HepG2 (cell line): ENCODE measurements around the gene CTSV. TPM values are rescaled to one million over a fixed set of nuclear protein-coding genes. Genes with fewer than 3 reads are reported as not detected.
A peak's percentile ranks its signal among the peaks of the same experiment; 100 is the strongest.

Experiments
- ADNP ChIP-seq: sonication (generic); formaldehyde crosslinking; IDR thresholded peaks from 2 replicates; pipeline ENCODE4 v1.4.0; 2020; ENCODE audit warnings: missing genetic modification reagents
- BATF2 ChIP-seq: sonication (generic); formaldehyde crosslinking; IDR thresholded peaks from 2 replicates; pipeline ENCODE4 v1.8.0; 2022; ENCODE audit warnings: mild to moderate bottlenecking, missing genetic modification reagents, moderate library complexity
- HMG20A ChIP-seq: IDR thresholded peaks from 2 replicates; pipeline ENCODE4 v1.6.1; 2016; ENCODE audit warnings: borderline replicate concordance
- KDM2A ChIP-seq: sonication (generic); formaldehyde crosslinking; IDR thresholded peaks from 2 replicates; pipeline ENCODE4 v1.4.0; 2020; ENCODE audit warnings: low read depth, missing genetic modification reagents, borderline replicate concordance
- MEIS1 ChIP-seq: sonication (generic); formaldehyde crosslinking; IDR thresholded peaks from 2 replicates; pipeline ENCODE4 v1.9.0; 2021; ENCODE audit warnings: mild to moderate bottlenecking, missing genetic modification reagents, moderate library complexity, borderline replicate concordance
- NFAT5 ChIP-seq: sonication (generic); formaldehyde crosslinking; IDR thresholded peaks from 2 replicates; pipeline ENCODE4 v1.4.0; 2020; ENCODE audit warnings: missing genetic modification reagents
- PAWR ChIP-seq: sonication (generic); formaldehyde crosslinking; IDR thresholded peaks from 2 replicates; pipeline ENCODE4 v1.4.0; 2020; ENCODE audit warnings: missing genetic modification reagents, mild to moderate bottlenecking, borderline replicate concordance
- POGZ ChIP-seq: sonication (generic); formaldehyde crosslinking; IDR thresholded peaks from 2 replicates; pipeline ENCODE4 v1.4.0; 2020; ENCODE audit warnings: mild to moderate bottlenecking, missing genetic modification reagents
- RAD21 ChIP-seq: fragments of 450-650 bp; formaldehyde crosslinking; IDR thresholded peaks from 2 replicates; pipeline ENCODE4 v1.5.0; 2020; ENCODE audit warnings: mild to moderate bottlenecking
- RBFOX2 ChIP-seq: fragments of 200-400 bp; formaldehyde crosslinking; IDR thresholded peaks from 2 replicates; pipeline ENCODE4 v1.6.1; 2017; ENCODE audit warnings: low read depth, mild to moderate bottlenecking, low read length
- TAF15 ChIP-seq: fragments of 200-400 bp; formaldehyde crosslinking; IDR thresholded peaks from one replicate; pipeline ENCODE4 v1.6.1; 2018; ENCODE audit warnings: mild to moderate bottlenecking, low read depth, low read length; ENCODE audit not compliant: poor library complexity, severe bottlenecking
- TCF7 ChIP-seq: sonication (generic); IDR thresholded peaks from 2 replicates; pipeline ENCODE4 v1.6.1; 2016; ENCODE audit warnings: antibody characterized with exemption, low read depth
- XRCC5 ChIP-seq: fragments of 200-400 bp; formaldehyde crosslinking; optimal IDR thresholded peaks from 2 replicates; pipeline ENCODE3; 2017; ENCODE audit warnings: mild to moderate bottlenecking, low read length
- ZNF124 ChIP-seq: sonication (generic); formaldehyde crosslinking; IDR thresholded peaks from 2 replicates; pipeline ENCODE4 v1.4.0; 2020; ENCODE audit warnings: missing genetic modification reagents
- ZNF143 ChIP-seq: sonication (generic); formaldehyde crosslinking; IDR thresholded peaks from 2 replicates; pipeline ENCODE4 v1.4.0; 2020; ENCODE audit warnings: missing genetic modification reagents
- ZNF207 ChIP-seq: fragments of 450-650 bp; IDR thresholded peaks from 2 replicates; pipeline ENCODE4 v1.6.1; 2016; ENCODE audit warnings: antibody characterized with exemption, borderline replicate concordance
- ZNF354B ChIP-seq: sonication (generic); formaldehyde crosslinking; IDR thresholded peaks from 2 replicates; pipeline ENCODE4 v1.8.0; 2022; ENCODE audit warnings: mild to moderate bottlenecking, missing genetic modification reagents
- ZNF556 ChIP-seq: sonication (generic); formaldehyde crosslinking; IDR thresholded peaks from 2 replicates; pipeline ENCODE4 v1.4.0; 2020; ENCODE audit warnings: mild to moderate bottlenecking, missing genetic modification reagents, borderline replicate concordance
- ZNF644 ChIP-seq: IDR thresholded peaks from 2 replicates; pipeline ENCODE4 v1.6.1; 2016; ENCODE audit warnings: low read depth
- polyA plus RNA-seq, 8 experiments: library from polyadenylated mRNA; depleted of rRNA in 3 of 8; stranded (reverse) in 7 of 8; unstranded in 1 of 8; fragments of >200 nt; fragmentation: Illumina TruSeq in 4 of 8; extraction: Trizol in 4 of 8; gene quantifications; 2 replicates each; pipeline versions ENCODE4 v1.2.1 to v1.2.3, GENCODE V29; 2011 to 2016; ENCODE audit warnings: low read depth in 4 of 8, missing spikeins in 1 of 8, mixed read lengths in 1 of 8; ENCODE audit not compliant: insufficient read depth in 1 of 8
- total RNA-seq, 5 experiments: library from RNA; depleted of rRNA; stranded (reverse); fragments of >200 nt; fragmentation: Illumina TruSeq; extraction: Trizol; gene quantifications; 2 replicates each; pipeline ENCODE4 v1.2.3, GENCODE V29; 2016; ENCODE audit warnings: low read depth in 1 of 5
- TF ChIP-seq, protein P1 (sequence below): sonication (generic); formaldehyde crosslinking; IDR thresholded peaks from 2 replicates; pipeline ENCODE4 v1.9.0; 2021; ENCODE audit warnings: missing genetic modification reagents, borderline replicate concordance
- TF ChIP-seq, protein P2 (sequence below): sonication (generic); formaldehyde crosslinking; IDR thresholded peaks from 2 replicates; pipeline ENCODE4 v1.5.0; 2020; ENCODE audit warnings: missing genetic modification reagents

Gene CTSV
- total and polyA plus RNA-seq, 2 of the 13 experiments (the other 11 are each of a cell fraction or from before 2014, with no cell fraction given), result 10.6 to 12.6 TPM

- TF ChIP-seq, protein P1, sequence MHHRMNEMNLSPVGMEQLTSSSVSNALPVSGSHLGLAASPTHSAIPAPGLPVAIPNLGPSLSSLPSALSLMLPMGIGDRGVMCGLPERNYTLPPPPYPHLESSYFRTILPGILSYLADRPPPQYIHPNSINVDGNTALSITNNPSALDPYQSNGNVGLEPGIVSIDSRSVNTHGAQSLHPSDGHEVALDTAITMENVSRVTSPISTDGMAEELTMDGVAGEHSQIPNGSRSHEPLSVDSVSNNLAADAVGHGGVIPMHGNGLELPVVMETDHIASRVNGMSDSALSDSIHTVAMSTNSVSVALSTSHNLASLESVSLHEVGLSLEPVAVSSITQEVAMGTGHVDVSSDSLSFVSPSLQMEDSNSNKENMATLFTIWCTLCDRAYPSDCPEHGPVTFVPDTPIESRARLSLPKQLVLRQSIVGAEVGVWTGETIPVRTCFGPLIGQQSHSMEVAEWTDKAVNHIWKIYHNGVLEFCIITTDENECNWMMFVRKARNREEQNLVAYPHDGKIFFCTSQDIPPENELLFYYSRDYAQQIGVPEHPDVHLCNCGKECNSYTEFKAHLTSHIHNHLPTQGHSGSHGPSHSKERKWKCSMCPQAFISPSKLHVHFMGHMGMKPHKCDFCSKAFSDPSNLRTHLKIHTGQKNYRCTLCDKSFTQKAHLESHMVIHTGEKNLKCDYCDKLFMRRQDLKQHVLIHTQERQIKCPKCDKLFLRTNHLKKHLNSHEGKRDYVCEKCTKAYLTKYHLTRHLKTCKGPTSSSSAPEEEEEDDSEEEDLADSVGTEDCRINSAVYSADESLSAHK (CRISPR knock-in tag), result no peak
- TF ChIP-seq BATF2 (CRISPR knock-in tag) (no peak), ADNP (CRISPR knock-in tag) (no peak), XRCC5 (no peak), PAWR (CRISPR knock-in tag) (no peak), TCF7 (no peak), KDM2A (CRISPR knock-in tag) (no peak), MEIS1 (CRISPR knock-in tag) (no peak), TAF15 (no peak), RBFOX2 (no peak), POGZ (CRISPR knock-in tag) (peak; percentile 23; the same call in 1 of the 2 replicates), ZNF143 (CRISPR knock-in tag) (no peak), ZNF124 (no peak), ZNF207 (no peak), ZNF354B (CRISPR knock-in tag) (no peak), RAD21 (CRISPR knock-in tag) (no peak), ZNF556 (CRISPR knock-in tag) (no peak), ZNF644 (no peak), HMG20A (CRISPR knock-in tag) (peak; percentile 23; the same call in 1 of the 2 replicates), NFAT5 (CRISPR knock-in tag) (no peak)
- TF ChIP-seq, protein P2, sequence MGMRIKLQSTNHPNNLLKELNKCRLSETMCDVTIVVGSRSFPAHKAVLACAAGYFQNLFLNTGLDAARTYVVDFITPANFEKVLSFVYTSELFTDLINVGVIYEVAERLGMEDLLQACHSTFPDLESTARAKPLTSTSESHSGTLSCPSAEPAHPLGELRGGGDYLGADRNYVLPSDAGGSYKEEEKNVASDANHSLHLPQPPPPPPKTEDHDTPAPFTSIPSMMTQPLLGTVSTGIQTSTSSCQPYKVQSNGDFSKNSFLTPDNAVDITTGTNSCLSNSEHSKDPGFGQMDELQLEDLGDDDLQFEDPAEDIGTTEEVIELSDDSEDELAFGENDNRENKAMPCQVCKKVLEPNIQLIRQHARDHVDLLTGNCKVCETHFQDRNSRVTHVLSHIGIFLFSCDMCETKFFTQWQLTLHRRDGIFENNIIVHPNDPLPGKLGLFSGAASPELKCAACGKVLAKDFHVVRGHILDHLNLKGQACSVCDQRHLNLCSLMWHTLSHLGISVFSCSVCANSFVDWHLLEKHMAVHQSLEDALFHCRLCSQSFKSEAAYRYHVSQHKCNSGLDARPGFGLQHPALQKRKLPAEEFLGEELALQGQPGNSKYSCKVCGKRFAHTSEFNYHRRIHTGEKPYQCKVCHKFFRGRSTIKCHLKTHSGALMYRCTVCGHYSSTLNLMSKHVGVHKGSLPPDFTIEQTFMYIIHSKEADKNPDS, result no peak
Observed at GRCh38 chr9:97075289-97075985, 36.5 kb upstream of the CTSV start (continued).
